ENCODE data around the gene FAM53A. TPM values are rescaled to one million over a fixed set of nuclear protein-coding genes. Genes with fewer than 3 reads are reported as not detected.

Gene FAM53A
- total and polyA plus RNA-seq, 4 donors: 1.1 to 3.5 (median 2.4) TPM

DNA sequence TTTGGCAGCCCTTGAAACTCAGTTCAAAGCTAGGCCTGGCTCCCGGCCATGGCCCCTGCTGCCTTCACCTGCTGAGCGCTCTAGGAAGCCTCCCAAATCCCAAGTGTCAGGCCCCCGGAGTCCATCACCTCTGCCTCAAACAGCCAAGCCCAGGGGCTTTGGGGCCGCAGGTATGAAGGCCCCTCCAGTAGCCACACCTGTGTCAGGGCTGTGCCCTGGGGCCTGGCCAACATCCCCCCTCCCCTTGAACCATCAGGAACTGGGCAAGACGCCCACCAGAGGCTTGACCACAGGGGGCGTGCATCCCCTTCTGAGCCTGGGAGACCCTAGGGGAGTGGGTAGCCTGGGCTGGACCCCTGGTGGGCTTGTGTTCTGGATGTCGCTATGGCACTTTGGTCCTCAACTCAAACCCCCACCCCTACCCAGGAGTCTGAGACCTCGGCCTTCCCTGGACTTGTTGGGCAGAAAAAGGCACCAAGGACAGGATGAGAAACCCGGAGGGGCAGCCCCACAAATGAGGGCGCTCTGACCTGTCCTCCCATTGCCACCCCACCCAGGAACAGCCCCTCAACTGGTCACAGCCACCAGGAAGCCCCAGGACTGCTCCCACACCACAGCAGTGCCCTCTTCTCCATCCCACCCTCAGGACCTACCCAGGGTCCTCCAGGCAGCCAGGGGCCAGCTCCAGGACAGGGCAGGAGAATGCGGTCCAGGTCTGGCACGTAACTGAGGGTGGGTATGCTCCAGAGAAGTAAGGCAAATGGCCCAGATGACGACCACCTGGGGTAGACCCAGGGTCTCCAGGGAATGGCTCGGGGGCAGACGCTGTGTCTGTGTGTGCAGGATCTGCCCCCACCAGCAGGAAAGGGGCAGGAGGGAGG lies 32.2 kb upstream of the FAM53A start:
- H3K27ac ChIP-seq (ENCODE audit: low read depth, low read length): no peak overlapping the region
- DNase-seq (ENCODE audit: low read depth in 4 of 6, low spot score in 6 of 6): no peak
- no peak overlapping the region for H3K4me3 ChIP-seq (ENCODE audit: low read depth, low read length)
- no peaks in the 10 kb centered on the region for H3K27me3 ChIP-seq (ENCODE audit: control insufficient read depth, insufficient read depth, low read length)
- WGBS (ENCODE audit: insufficient coverage): 90% methylated on average over 9 of the region's 15 CpGs
- peaks cover 41% of the 10 kb centered on the region for H3K36me3 ChIP-seq (ENCODE audit: control insufficient read depth, insufficient read depth, low read length)
- no peaks in the 10 kb centered on the region for H3K9me3 ChIP-seq (ENCODE audit: control insufficient read depth, insufficient read depth, low read length)
- H3K4me1 ChIP-seq (ENCODE audit: control insufficient read depth, insufficient read depth, low read length): peaks cover 48% of the 10 kb centered on the region

DNA sequence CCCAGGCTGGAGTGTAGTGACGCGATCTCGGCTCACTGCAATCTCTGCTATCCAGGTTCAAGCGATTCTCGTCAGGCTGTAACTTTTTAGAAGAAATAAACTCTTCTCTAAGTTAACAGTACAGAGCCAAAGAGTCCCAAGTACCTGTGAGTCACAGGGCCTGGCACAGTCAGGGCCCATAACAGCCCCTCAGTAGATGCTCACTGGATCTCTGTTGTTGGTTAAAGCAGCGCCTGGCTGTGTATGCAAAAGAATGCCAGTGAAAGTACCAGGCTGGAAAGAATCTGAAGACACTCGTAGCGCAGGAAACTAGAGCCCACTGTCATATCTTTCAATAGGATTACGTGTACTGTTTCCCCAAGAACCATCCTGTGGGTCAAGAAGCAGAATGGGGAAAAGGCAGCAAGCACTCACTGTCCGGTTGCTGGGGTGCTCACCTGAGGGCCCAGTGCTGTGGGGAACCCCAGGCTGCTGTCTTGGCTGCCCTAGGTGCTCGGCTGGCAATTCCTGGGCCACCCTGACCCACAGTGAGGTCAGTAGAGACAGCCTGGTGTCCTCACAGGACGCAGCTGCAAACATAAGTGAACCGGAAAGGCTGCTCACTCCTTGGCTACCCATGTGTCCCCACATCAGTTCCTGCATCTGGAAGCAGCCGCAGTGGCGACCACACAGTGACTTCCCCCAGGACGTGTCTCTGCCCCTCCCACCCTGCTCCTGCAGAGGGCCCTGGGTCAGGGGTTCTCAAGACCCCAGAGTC lies 31.1 kb upstream of the FAM53A start:
- no peak overlapping the region for H3K4me3 ChIP-seq (ENCODE audit: low read depth, low read length)
- peaks cover 41% of the 10 kb centered on the region for H3K36me3 ChIP-seq (ENCODE audit: control insufficient read depth, insufficient read depth, low read length)
- H3K4me1 ChIP-seq (ENCODE audit: control insufficient read depth, insufficient read depth, low read length): peaks cover 55% of the 10 kb centered on the region
- H3K27ac ChIP-seq (ENCODE audit: low read depth, low read length): no peak overlapping the region
- WGBS (ENCODE audit: insufficient coverage): 73% methylated on average over 16 of the region's 16 CpGs
- DNase-seq (ENCODE audit: low read depth in 4 of 6, low spot score in 6 of 6): no peak
- H3K27me3 ChIP-seq (ENCODE audit: control insufficient read depth, insufficient read depth, low read length): no peaks in the 10 kb centered on the region
- no peaks in the 10 kb centered on the region for H3K9me3 ChIP-seq (ENCODE audit: control insufficient read depth, insufficient read depth, low read length)

DNA sequence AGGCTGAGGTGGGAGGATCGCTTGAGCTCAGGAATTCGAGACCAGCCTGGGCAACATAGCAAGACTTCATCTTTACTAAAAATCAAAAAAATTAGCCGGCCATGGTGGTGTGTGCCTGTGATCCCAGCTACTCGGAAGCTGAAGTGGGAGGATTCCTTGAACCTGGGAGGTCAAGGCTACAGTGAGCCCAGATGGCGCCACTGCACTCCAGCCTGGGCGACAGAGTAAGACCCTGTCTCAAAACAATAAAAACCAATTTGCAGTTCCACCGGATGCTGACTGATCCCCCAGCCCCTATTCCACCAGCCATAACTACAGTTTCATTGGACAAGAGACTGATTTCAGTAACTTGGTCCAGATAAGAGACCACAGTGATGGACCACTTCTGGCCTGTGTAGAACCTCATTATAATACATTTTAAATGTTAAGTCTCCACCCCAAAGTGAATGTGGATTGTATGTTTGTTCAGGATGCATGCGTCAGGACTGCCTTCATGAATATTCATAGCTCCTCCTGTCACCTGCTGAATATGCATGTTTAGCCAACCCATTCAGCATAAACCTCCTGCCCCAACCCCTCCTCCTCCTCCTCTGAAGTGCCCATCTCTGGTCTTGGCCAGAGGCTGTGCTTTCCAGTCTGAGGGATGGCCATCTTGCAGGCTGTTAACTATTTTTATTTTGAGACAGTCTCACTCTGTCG lies 30.3 kb upstream of the FAM53A start:
- Histone ChIP-seq H3K4me3 (ENCODE audit: low read depth, low read length) (no peak overlapping the region), H3K4me1 (ENCODE audit: control insufficient read depth, insufficient read depth, low read length) (peaks cover 50% of the 10 kb centered on the region)
- DNase-seq (ENCODE audit: low read depth in 4 of 6, low spot score in 6 of 6): peak in 1 of 6 donors; percentile 33

DNA sequence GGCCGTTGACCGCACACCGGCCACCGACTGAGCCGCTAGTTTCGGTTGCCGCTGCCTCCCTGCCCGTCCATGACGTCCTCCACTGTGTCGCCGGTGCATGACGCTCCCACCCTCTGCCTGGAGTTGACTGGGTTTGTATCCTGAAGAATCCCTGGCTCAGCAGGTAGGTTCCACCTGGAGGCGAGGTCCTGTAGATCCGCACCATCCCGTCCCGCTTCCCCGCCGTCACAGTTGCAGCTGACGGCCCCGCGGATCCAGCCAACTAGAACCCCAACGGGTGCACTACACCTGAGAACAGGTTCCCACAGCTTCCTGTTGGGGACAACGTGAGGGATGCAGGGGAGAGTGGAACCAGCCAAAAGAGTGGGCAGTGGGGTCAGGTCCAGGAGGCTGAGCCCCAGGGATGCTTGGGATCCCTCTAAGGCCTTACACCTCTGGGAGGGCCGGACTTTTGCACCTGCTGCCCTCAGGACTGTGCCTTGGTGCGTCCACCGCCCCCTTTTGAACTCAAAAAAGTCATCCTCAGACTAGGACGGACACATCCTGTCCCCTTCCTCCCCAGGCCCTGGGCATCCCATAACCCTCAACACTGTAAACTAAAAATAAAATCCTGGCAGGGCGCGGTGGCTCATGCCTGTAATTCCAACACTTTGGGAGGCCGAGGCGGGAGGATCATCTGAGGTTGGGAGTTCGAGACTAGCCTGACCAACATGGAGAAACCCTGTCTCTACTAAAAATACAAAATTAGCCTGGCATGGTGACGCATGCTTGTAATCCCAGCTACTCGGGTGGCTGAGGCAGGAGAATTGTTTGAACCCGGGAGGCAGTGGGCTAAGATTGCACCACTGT lies 29.1 kb upstream of the FAM53A start:
- Histone ChIP-seq H3K36me3 (ENCODE audit: control insufficient read depth, insufficient read depth, low read length) (peaks cover 33% of the 10 kb centered on the region), H3K4me1 (ENCODE audit: control insufficient read depth, insufficient read depth, low read length) (peaks cover 40% of the 10 kb centered on the region), H3K4me3 (ENCODE audit: low read depth, low read length) (peak overlapping the region; percentile 55), H3K27me3 (ENCODE audit: control insufficient read depth, insufficient read depth, low read length) (no peaks in the 10 kb centered on the region), H3K27ac (ENCODE audit: low read depth, low read length) (peak overlapping the region; percentile 75), H3K9me3 (ENCODE audit: control insufficient read depth, insufficient read depth, low read length) (no peaks in the 10 kb centered on the region)
- no peak for DNase-seq (ENCODE audit: low read depth in 4 of 6, low spot score in 6 of 6)
- WGBS (ENCODE audit: insufficient coverage): 29% methylated on average over 31 of the region's 35 CpGs

More for the DNA sequence above, 30.3 kb upstream of the FAM53A start:
- no peaks in the 10 kb centered on the region for H3K27me3 ChIP-seq (ENCODE audit: control insufficient read depth, insufficient read depth, low read length)
- no peaks in the 10 kb centered on the region for H3K9me3 ChIP-seq (ENCODE audit: control insufficient read depth, insufficient read depth, low read length)
- peaks cover 43% of the 10 kb centered on the region for H3K36me3 ChIP-seq (ENCODE audit: control insufficient read depth, insufficient read depth, low read length)
- WGBS (ENCODE audit: insufficient coverage): 58% methylated on average over 6 of the region's 9 CpGs
- H3K27ac ChIP-seq (ENCODE audit: low read depth, low read length): no peak overlapping the region

DNA sequence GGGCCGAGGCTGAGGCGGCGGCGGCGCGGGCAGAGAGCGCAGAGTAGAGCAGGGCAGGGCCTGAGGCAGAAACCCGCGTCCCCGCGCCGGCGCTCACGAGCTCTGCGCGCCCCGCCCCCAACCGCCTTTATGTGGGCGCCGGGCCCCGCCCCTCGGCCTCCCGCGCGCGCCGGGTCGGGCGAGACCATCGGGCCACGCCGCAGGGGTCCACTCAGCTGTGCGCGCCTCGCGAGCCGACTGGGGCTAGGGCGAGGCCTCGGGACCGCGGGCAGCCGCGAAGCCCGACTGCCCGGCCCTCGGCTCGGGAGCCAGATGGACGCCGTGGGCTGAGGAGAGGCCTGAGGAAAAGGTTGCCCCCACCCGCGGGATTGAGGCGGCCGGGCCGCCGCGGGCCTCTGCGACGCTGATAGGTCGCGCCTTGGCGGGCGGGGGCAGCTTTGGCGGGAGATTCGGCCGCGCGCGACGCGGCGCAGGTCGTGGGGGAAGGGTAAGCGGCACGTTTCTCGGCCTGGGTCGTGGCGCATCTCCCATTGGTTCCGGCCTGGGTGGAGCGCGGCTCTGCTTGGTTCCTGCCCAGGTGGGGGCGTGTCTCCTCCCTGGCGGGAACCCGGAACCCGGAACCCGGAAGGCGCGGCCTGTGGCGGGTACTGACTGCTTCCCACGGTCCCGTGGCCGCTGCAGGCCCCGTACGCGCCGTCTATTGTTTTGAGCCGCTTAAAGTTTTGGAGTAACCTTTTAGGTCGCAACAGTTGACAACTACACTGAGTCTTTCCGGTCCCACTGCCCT lies 28.3 kb upstream of the FAM53A start, which contains the start of gene SLBP:
Gene SLBP (minus strand): TSS at position 104 of the 787 bp plus-strand sequence. CDS start 131 bp downstream, outside the sequence.
- Histone ChIP-seq H3K9me3 (ENCODE audit: control insufficient read depth, insufficient read depth, low read length) (no peaks in the 10 kb centered on the region), H3K27ac (ENCODE audit: low read depth, low read length) (peak within 1 kb of the TSS; percentile 75), H3K4me1 (ENCODE audit: control insufficient read depth, insufficient read depth, low read length) (peaks cover 34% of the 10 kb centered on the region), H3K27me3 (ENCODE audit: control insufficient read depth, insufficient read depth, low read length) (no peaks in the 10 kb centered on the region), H3K36me3 (ENCODE audit: control insufficient read depth, insufficient read depth, low read length) (peaks cover 25% of the 10 kb centered on the region), H3K4me3 (ENCODE audit: low read depth, low read length) (peak within 1 kb of the TSS; percentile 66)
- peak in 5 of 6 donors; percentile 75 to 97 (median 86) for DNase-seq (ENCODE audit: low read depth in 4 of 6, low spot score in 6 of 6)
- WGBS (ENCODE audit: insufficient coverage): under 1% methylated on average over 98 of the region's 98 CpGs

DNA sequence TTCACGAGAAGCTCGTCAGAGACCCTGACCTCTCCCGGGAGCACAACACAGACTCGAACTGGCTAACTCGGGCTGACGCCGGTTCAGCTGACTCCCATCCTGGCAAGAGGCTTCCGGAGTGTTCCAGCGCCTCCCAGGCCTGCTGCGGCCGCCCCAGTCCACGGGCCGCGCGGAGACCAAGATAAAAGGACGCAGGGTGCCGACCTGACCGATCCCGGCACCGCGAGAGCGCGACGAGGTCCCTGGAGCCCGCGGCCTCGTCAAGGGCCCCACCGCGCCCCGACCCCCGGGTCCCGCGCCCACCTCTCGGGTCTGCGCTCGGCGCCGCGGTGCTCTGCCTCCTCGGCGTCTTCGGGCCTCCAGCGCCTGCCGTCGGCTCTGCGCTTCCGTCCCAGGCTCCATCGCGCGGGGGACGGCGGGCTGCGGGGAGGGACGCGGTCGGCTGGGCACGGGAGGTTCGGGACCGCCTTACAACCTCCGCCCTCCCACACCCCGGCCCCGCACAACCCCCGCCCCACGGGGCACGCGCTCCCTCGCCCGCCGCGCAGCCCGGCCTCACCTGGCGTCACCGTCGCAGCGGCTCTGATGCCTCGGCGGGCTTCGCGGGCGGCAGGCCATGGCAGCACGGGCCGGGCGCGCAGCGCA lies 27.6 kb upstream of the FAM53A start:
- Histone ChIP-seq H3K4me1 (ENCODE audit: control insufficient read depth, insufficient read depth, low read length) (peaks cover 34% of the 10 kb centered on the region), H3K27ac (ENCODE audit: low read depth, low read length) (peak overlapping the region; percentile 67), H3K4me3 (ENCODE audit: low read depth, low read length) (peak overlapping the region; percentile 66), H3K9me3 (ENCODE audit: control insufficient read depth, insufficient read depth, low read length) (no peaks in the 10 kb centered on the region), H3K27me3 (ENCODE audit: control insufficient read depth, insufficient read depth, low read length) (no peaks in the 10 kb centered on the region), H3K36me3 (ENCODE audit: control insufficient read depth, insufficient read depth, low read length) (peaks cover 19% of the 10 kb centered on the region)
- WGBS (ENCODE audit: insufficient coverage): under 1% methylated on average over 85 of the region's 85 CpGs
- DNase-seq (ENCODE audit: low read depth in 4 of 6, low spot score in 6 of 6): peak in 3 of 6 donors; percentile 12 to 65 (median 47)

DNA sequence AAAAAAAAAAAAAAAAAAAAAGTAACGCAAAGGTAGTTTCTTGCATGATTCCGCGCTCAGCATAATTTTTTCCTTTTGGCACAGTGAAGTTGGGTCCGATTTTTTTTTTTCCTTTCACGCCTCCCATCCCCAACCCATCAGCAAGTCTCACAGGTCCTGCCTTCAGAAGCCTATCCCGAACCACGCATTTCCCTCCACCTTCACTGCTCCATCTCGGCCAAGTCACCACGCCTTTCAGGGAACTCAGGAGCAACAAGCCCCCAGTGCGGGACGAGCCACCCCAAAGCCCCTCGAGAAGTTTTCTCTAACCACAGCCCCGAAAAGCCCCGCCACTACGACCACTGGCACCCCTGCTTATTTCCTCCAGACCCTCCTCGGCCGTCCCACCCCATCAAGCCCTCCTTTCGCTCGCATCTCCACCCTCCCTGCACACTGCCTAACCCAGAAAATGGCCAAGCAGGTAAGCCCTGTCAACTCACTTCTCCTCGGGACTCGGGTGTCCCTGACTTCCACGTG lies 27.0 kb upstream of the FAM53A start:
- Histone ChIP-seq H3K4me1 (ENCODE audit: control insufficient read depth, insufficient read depth, low read length) (peaks cover 33% of the 10 kb centered on the region), H3K36me3 (ENCODE audit: control insufficient read depth, insufficient read depth, low read length) (peaks cover 19% of the 10 kb centered on the region), H3K27me3 (ENCODE audit: control insufficient read depth, insufficient read depth, low read length) (no peaks in the 10 kb centered on the region), H3K4me3 (ENCODE audit: low read depth, low read length) (peak overlapping the region; percentile 66), H3K9me3 (ENCODE audit: control insufficient read depth, insufficient read depth, low read length) (no peaks in the 10 kb centered on the region), H3K27ac (ENCODE audit: low read depth, low read length) (peak overlapping the region; percentile 67)
- 9% methylated on average over 19 of the region's 22 CpGs for WGBS (ENCODE audit: insufficient coverage)
- no peak for DNase-seq (ENCODE audit: low read depth in 4 of 6, low spot score in 6 of 6)

DNA sequence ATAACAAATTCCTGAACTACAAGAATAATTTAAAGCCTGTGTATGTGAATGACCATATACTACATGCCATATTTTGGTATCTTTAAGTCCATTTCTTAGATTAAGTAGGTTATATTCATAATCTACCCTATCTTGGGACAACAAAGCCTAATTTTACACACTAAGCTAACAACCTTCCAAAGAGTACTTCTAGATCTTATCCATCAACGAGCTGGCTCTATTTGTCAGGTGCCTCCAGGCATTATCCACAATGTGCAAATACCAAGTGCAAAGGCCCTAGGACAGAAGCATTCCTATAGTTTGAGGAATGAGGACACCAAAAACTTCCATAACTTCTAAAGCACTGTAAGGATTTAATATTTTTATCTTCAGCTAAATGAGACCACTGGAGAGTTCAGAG lies 24.5 kb upstream of the FAM53A start:
- peaks cover 20% of the 10 kb centered on the region for H3K36me3 ChIP-seq (ENCODE audit: control insufficient read depth, insufficient read depth, low read length)
- H3K4me3 ChIP-seq (ENCODE audit: low read depth, low read length): no peak overlapping the region
- peaks cover 24% of the 10 kb centered on the region for H3K4me1 ChIP-seq (ENCODE audit: control insufficient read depth, insufficient read depth, low read length)
- no peak for DNase-seq (ENCODE audit: low read depth in 4 of 6, low spot score in 6 of 6)
- WGBS (ENCODE audit: insufficient coverage): no CpG with 5 or more reads among the region's 1 CpG
- H3K9me3 ChIP-seq (ENCODE audit: control insufficient read depth, insufficient read depth, low read length): no peaks in the 10 kb centered on the region
- no peaks in the 10 kb centered on the region for H3K27me3 ChIP-seq (ENCODE audit: control insufficient read depth, insufficient read depth, low read length)
- no peak overlapping the region for H3K27ac ChIP-seq (ENCODE audit: low read depth, low read length)
